Tibial nerve (tissue), 4 donors: ENCODE results near the gene NKAIN2.

Experiments used
- EP300 ChIP-seq, 2 donors: sonication (generic); formaldehyde crosslinking; IDR thresholded peaks; one replicate each; pipeline ENCODE4 v1.6.1; 2017; ENCODE audit warnings: antibody characterized with exemption in 2 of 2, mild to moderate bottlenecking in 1 of 2
- POLR2A ChIP-seq, 2 donors: fragments of 450-650 bp; IDR thresholded peaks; one replicate each; pipeline ENCODE4 v1.6.1; 2017; ENCODE audit warnings: antibody characterized with exemption in 2 of 2, mild to moderate bottlenecking in 2 of 2, moderate library complexity in 2 of 2
- TF ChIP-seq, protein P1 (sequence below), 5 experiments: fragments of 200-600 bp in 3 of 5; fragments of 450-650 bp in 2 of 5; sonication (generic) in 3 of 5; IDR thresholded peaks; one replicate each; pipeline ENCODE4 v1.5.1; 2016 to 2019; ENCODE audit warnings: antibody characterized with exemption in 5 of 5, mild to moderate bottlenecking in 3 of 5, moderate library complexity in 2 of 5

DNA sequence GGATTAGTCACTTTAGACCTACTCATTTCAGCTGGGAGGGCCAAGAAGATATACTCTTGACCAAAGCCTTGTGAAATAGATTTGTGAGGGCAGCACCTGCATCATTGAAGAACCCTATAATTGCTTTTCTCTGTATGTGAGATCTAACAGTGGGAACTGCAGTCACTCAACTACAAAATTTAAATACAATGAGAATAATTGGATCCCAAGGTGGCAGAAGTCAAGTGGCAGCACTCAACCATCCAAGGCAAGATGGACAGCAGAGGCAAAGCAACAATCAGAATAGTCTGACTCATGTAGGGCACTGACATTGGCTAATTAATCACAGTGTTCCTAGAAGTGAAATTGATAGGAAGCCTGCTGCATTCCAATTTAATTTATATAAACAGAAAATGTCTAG is 8.9 kb upstream of the NKAIN2 start:
- TF ChIP-seq, protein P1, sequence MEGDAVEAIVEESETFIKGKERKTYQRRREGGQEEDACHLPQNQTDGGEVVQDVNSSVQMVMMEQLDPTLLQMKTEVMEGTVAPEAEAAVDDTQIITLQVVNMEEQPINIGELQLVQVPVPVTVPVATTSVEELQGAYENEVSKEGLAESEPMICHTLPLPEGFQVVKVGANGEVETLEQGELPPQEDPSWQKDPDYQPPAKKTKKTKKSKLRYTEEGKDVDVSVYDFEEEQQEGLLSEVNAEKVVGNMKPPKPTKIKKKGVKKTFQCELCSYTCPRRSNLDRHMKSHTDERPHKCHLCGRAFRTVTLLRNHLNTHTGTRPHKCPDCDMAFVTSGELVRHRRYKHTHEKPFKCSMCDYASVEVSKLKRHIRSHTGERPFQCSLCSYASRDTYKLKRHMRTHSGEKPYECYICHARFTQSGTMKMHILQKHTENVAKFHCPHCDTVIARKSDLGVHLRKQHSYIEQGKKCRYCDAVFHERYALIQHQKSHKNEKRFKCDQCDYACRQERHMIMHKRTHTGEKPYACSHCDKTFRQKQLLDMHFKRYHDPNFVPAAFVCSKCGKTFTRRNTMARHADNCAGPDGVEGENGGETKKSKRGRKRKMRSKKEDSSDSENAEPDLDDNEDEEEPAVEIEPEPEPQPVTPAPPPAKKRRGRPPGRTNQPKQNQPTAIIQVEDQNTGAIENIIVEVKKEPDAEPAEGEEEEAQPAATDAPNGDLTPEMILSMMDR (IDR thresholded peaks at IDR 0.05), result no peak
- no peak for TF ChIP-seq POLR2A (IDR thresholded peaks at IDR 0.05)
- no peak for TF ChIP-seq EP300 (IDR thresholded peaks at IDR 0.05)
